Measurements from ENCODE around the gene TMSB4X. TPM values are rescaled to one million over a fixed set of nuclear protein-coding genes. Genes with fewer than 3 reads are reported as not detected.

The TMSB4X gene
- total and polyA plus RNA-seq, 2 of the 8 experiments (the other 6 are each of a cell fraction or from before 2014, with no cell fraction given): 2,063 to 2,112 TPM

DNA sequence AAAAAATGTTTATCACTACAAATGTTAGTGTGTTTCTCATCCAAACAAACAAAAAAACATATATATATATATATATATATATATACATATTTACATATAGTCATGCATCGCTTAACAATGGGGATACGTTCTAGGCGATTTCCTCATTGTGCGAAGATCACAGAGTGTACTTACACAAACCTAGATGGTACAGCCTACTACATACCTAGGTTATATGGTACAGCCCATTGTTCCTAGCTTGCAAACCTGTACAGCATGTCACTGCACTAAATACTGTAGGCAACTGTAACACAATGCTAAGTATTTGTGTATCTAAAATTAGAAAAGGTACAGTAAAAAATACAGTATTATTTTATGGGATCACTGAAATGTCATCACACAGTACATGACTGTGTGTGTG lies 16.4 kb upstream of the TMSB4X start:
- Histone ChIP-seq H2BK20ac (ENCODE audit: low read length) (no peak overlapping the region), H4K20me1 (replicated peaks in 1 of 2; ENCODE audit: control insufficient read depth in 1 of 2, insufficient read depth in 2 of 2, low read length in 2 of 2) (no peaks in the 10 kb centered on the region), H3K9ac (replicated peaks in 1 of 4; ENCODE audit: extremely low read depth in 1 of 4, low read depth in 3 of 4, low read length in 3 of 4) (no peak overlapping the region), H2BK15ac (ENCODE audit: low read length) (no peak overlapping the region), H3K18ac (ENCODE audit: extremely low read depth, low read length) (no peak overlapping the region), H2AK5ac (ENCODE audit: low read depth, low read length) (no peak overlapping the region), H3K27ac (ENCODE audit: low read depth, low read length) (no peak overlapping the region), H3K14ac (ENCODE audit: insufficient read length) (no peak overlapping the region), H2AFZ (ENCODE audit: low read length) (no peak overlapping the region), H2BK120ac (replicated peaks; ENCODE audit: low read depth, low read length) (no peak overlapping the region), H2BK5ac (ENCODE audit: low read depth, low read length) (no peak overlapping the region), H3K27me3 (replicated peaks in 1 of 4; ENCODE audit: control insufficient read depth in 3 of 4, extremely low read depth in 1 of 4, insufficient read depth in 3 of 4, low read length in 3 of 4) (no peaks in the 10 kb centered on the region), H3K23ac (ENCODE audit: insufficient read length) (no peak overlapping the region), H3K4me2 (ENCODE audit: insufficient read depth in 1 of 2, low read depth in 2 of 2, low read length in 2 of 2) (no peak overlapping the region), H3K36me3 (ENCODE audit: control insufficient read depth in 2 of 4, insufficient read depth in 4 of 4, low read length in 3 of 4) (no peaks in the 10 kb centered on the region), H3K23me2 (ENCODE audit: low read depth, low read length) (no peaks in the 10 kb centered on the region), H3K9me3 (ENCODE audit: insufficient read depth in 2 of 2, low read depth in 1 of 2, low read length in 1 of 2) (peaks cover 0 to 3% of the 10 kb centered on the region in 2 experiments; a peak in 1 of 4 replicates), H3K4me1 (replicated peaks in 1 of 4; ENCODE audit: control insufficient read depth in 3 of 4, insufficient read depth in 4 of 4, low read length in 3 of 4) (no peaks in the 10 kb centered on the region), H4K8ac (ENCODE audit: extremely low read depth, insufficient read depth, low read length) (no peak overlapping the region), H2BK12ac (ENCODE audit: low read depth, low read length) (no peak overlapping the region), H4K91ac (replicated peaks; ENCODE audit: insufficient read length, low read length) (no peak overlapping the region), H3K79me1 (ENCODE audit: low read depth, low read length) (no peaks in the 10 kb centered on the region), H3K79me2 (ENCODE audit: control insufficient read depth in 1 of 2, insufficient read depth in 2 of 2, low read length in 2 of 2) (no peaks in the 10 kb centered on the region), H3K56ac (replicated peaks; ENCODE audit: insufficient read length, low read depth, low read length) (no peak overlapping the region), H4K5ac (ENCODE audit: insufficient read length, low read depth, low read length) (no peak overlapping the region), H3K4me3 (ENCODE audit: extremely low read depth in 1 of 4, insufficient read depth in 2 of 4, low read depth in 3 of 4, low read length in 4 of 4) (no peak overlapping the region), H3K4ac (replicated peaks; ENCODE audit: insufficient read length, low read depth, low read length) (no peak overlapping the region)
- WGBS, 2 experiments (ENCODE audit: extremely low coverage in 1 of 2, insufficient coverage in 1 of 2, insufficient read length in 1 of 2, insufficient replicate concordance in 2 of 2, low coverage in 1 of 2, low lambda C conversion rate in 2 of 2, missing lambda C conversion rate in 1 of 2): 100% methylated on average over 4 of the region's 4 CpGs; no CpG with 5 or more reads in 1 of the 2 experiments
- no peak for FAIRE-seq
- no peak for DNase-seq (ENCODE audit: low read depth in 1 of 2, low spot score in 2 of 2)
- CTCF ChIA-PET (ENCODE audit: partially characterized antibody): interaction anchor here (0.7 kb wide), 1 partner anchor 227 kb away, joined by 3 read pairs; no protein-coding TSS in a partner anchor
- no peak for TF ChIP-seq TCF12 (IDR thresholded peaks at IDR 0.05; ENCODE audit: low read depth, low read length)
- no peak for TF ChIP-seq RXRA (IDR thresholded peaks at IDR 0.05; ENCODE audit: insufficient read depth, low read depth, low read length)
- TF ChIP-seq RAD21 (IDR thresholded peaks at IDR 0.05 in 1 of 2, conservative IDR thresholded peaks at IDR 0.05 in 1 of 2; ENCODE audit: low read depth in 2 of 2, low read length in 2 of 2): no peak
- POLR2A ChIA-PET (ENCODE audit: partially characterized antibody): interaction anchor here (0.9 to 3.0 kb wide), 3 partner anchors 13 to 17 kb away, joined by 3 to 19 read pairs (median 12); partner anchors contain the start of gene TMSB4X

Data from H1 (cell line).